Neuronal stem cell (in vitro differentiated cells): ENCODE measurements around the gene GPATCH4.

Source experiments
- DNase-seq: peaks from one replicate; pipeline ENCODE4 v3.0.0-alpha.2; 2013; ENCODE audit warnings: low spot score
- H2AFZ ChIP-seq: one replicate; pipeline ENCODE4 v1.6.1; 2013; ENCODE audit warnings: mild to moderate bottlenecking, low read length, inconsistent platforms
- H2AK5ac ChIP-seq: 2 replicates; pipeline ENCODE4 v1.6.1; 2013; ENCODE audit warnings: low read depth, mild to moderate bottlenecking, inconsistent platforms, low read length, moderate library complexity, mixed read lengths
- H2BK120ac ChIP-seq: 2 replicates; pipeline ENCODE4 v1.6.1; 2013; ENCODE audit warnings: low read depth, mild to moderate bottlenecking, inconsistent platforms, low read length, moderate library complexity, mixed read lengths
- H2BK12ac ChIP-seq: one replicate; pipeline ENCODE4 v1.6.1; 2013; ENCODE audit warnings: low read length, inconsistent platforms
- H2BK15ac ChIP-seq: 2 replicates; pipeline ENCODE4 v1.6.1; 2013; ENCODE audit warnings: mild to moderate bottlenecking, low read length, inconsistent platforms, mixed read lengths
- H2BK5ac ChIP-seq: one replicate; pipeline ENCODE4 v1.6.1; 2013; ENCODE audit warnings: inconsistent platforms, mild to moderate bottlenecking, low read length, moderate library complexity
- H3K14ac ChIP-seq: one replicate; pipeline ENCODE4 v1.6.1; 2013; ENCODE audit warnings: low read length, inconsistent platforms
- H3K18ac ChIP-seq: 2 replicates; pipeline ENCODE4 v1.6.1; 2013; ENCODE audit warnings: low read length, inconsistent platforms
- H3K23ac ChIP-seq: 2 replicates; pipeline ENCODE4 v1.6.1; 2013; ENCODE audit warnings: low read depth, mild to moderate bottlenecking, mixed read lengths, low read length, inconsistent platforms; ENCODE audit not compliant: poor library complexity
- H3K27ac ChIP-seq: replicated peaks from 3 replicates; pipeline ENCODE4 v1.5.1; 2013; ENCODE audit warnings: low read length, inconsistent platforms
- H3K27me3 ChIP-seq, 3 experiments: 2 replicates each; pipeline ENCODE4 v1.6.1; 2013; ENCODE audit warnings: low read length in 3 of 3, mild to moderate bottlenecking in 2 of 3, inconsistent platforms in 1 of 3, low read depth in 1 of 3, mixed read lengths in 1 of 3, moderate library complexity in 1 of 3; ENCODE audit not compliant: control insufficient read depth in 3 of 3, insufficient read depth in 3 of 3
- H3K36me3 ChIP-seq, 2 donors: replicated peaks in 1 of 2; 2 replicates each; pipeline ENCODE4 v1.6.1; 2013; ENCODE audit warnings: low read length in 2 of 2; ENCODE audit not compliant: control insufficient read depth in 2 of 2, insufficient read depth in 2 of 2
- H3K4ac ChIP-seq: 2 replicates; pipeline ENCODE4 v1.6.1; 2013; ENCODE audit warnings: inconsistent platforms, mild to moderate bottlenecking, low read length, moderate library complexity
- H3K4me1 ChIP-seq, 2 donors: 1 replicate in 1 of 2; 2 replicates in 1 of 2; pipeline ENCODE4 v1.6.1; 2013; ENCODE audit warnings: low read length in 2 of 2, low read depth in 1 of 2; ENCODE audit not compliant: control insufficient read depth in 2 of 2, insufficient read depth in 1 of 2
- H3K4me2 ChIP-seq: one replicate; pipeline ENCODE4 v1.6.1; 2013; ENCODE audit warnings: mild to moderate bottlenecking, low read length, inconsistent platforms; ENCODE audit not compliant: insufficient read depth, poor library complexity, severe bottlenecking
- H3K4me3 ChIP-seq, 2 donors: 2 replicates each; pipeline ENCODE4 v1.5.1; 2013; ENCODE audit warnings: low read length in 2 of 2, mild to moderate bottlenecking in 2 of 2, inconsistent platforms in 1 of 2, moderate library complexity in 1 of 2
- H3K79me1 ChIP-seq: one replicate; pipeline ENCODE4 v1.6.1; 2013; ENCODE audit warnings: low read depth, mild to moderate bottlenecking, inconsistent platforms, low read length, moderate library complexity
- H3K9ac ChIP-seq: one replicate; pipeline ENCODE4 v1.6.1; 2013; ENCODE audit warnings: mild to moderate bottlenecking, low read depth, low read length, inconsistent platforms; ENCODE audit not compliant: poor library complexity
- H3K9me3 ChIP-seq, 2 donors: replicated peaks in 1 of 2; 2 replicates each; pipeline versions ENCODE3 to v1.6.1; 2013; ENCODE audit warnings: low read length in 2 of 2, mild to moderate bottlenecking in 2 of 2, inconsistent platforms in 1 of 2, low read depth in 1 of 2, mixed read lengths in 1 of 2, moderate library complexity in 1 of 2; ENCODE audit not compliant: control insufficient read depth in 2 of 2, insufficient read depth in 1 of 2
- H4K8ac ChIP-seq: one replicate; pipeline ENCODE4 v1.6.1; 2013; ENCODE audit warnings: low read depth, mild to moderate bottlenecking, inconsistent platforms, low read length, moderate library complexity
- H4K91ac ChIP-seq: one replicate; pipeline ENCODE4 v1.6.1; 2013; ENCODE audit warnings: low read length, low read depth, mild to moderate bottlenecking, inconsistent platforms; ENCODE audit not compliant: poor library complexity
- WGBS, 2 donors: extraction: QIAGEN DNeasy Blood & Tissue Kit; methylation state at CpG; one replicate each; pipeline ENCODE4 v1.1.7; 2013; ENCODE audit warnings: missing lambda C conversion rate in 2 of 2, mixed read lengths in 1 of 2; ENCODE audit not compliant: insufficient read length in 2 of 2, insufficient replicate concordance in 1 of 2; ENCODE audit errors: extremely low coverage in 2 of 2; 5-methylcytosine and 5-hydroxymethylcytosine counted together

The GPATCH4 gene

DNA sequence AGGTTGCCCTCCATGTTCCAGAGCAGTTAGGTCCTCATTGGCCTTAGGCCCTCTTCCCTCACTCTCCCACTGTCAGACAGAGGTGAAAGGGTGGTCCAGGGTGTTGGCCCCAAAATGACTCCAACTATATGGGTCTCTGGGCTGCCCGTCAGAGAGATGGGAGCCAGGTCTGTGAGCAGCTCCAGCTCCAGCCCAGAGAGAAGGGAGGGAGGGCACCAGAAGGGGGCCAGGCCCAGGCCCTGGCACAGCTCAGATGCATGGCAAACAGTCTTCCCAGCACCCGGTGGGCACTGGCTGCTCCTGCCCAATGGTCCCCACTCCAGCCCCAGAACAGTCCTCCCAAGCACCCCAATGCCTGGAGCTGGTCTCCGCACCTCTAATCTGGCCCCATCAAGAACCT, 42.9 kb upstream of the GPATCH4 start:
- DNase-seq: no peak
- no CpG with 5 or more reads among the region's 3 CpGs for WGBS, 2 donors
- no peak overlapping the region for H3K4me2 ChIP-seq
- no peak overlapping the region for H3K14ac ChIP-seq
- no peak overlapping the region for H2BK12ac ChIP-seq
- H3K23ac ChIP-seq: no peak overlapping the region
- H3K4ac ChIP-seq: no peak overlapping the region
- H4K8ac ChIP-seq: no peak overlapping the region
- no peak overlapping the region for H3K27ac ChIP-seq
- no peak overlapping the region for H3K4me3 ChIP-seq
- peaks cover 10 to 83% (median 19%) of the 10 kb centered on the region in 3 experiments for H3K27me3 ChIP-seq
- H3K9ac ChIP-seq: peak overlapping the region; percentile 34
- H4K91ac ChIP-seq: no peak overlapping the region
- no peak overlapping the region for H2BK15ac ChIP-seq
- peaks cover 0 to 2% of the 10 kb centered on the region in 2 donors for H3K9me3 ChIP-seq
- H3K4me1 ChIP-seq: peaks cover 12 to 13% of the 10 kb centered on the region in 2 donors
- no peak overlapping the region for H3K18ac ChIP-seq
- H2AK5ac ChIP-seq: no peak overlapping the region
- H3K36me3 ChIP-seq: peaks cover 0 to 15% of the 10 kb centered on the region in 2 donors
- no peaks in the 10 kb centered on the region for H3K79me1 ChIP-seq
- H2BK120ac ChIP-seq: no peak overlapping the region
- no peak overlapping the region for H2AFZ ChIP-seq
- H2BK5ac ChIP-seq: no peak overlapping the region

- WGBS, 2 donors: no CpG with 5 or more reads among the region's 7 CpGs
- no peak overlapping the region for H2BK15ac ChIP-seq
- H2BK12ac ChIP-seq: no peak overlapping the region
- no peak overlapping the region for H2AK5ac ChIP-seq
- peaks cover 0 to 15% of the 10 kb centered on the region in 2 donors for H3K36me3 ChIP-seq
- no peak overlapping the region for H3K9ac ChIP-seq
- H3K18ac ChIP-seq: no peak overlapping the region
- no peak for DNase-seq
- H3K4me2 ChIP-seq: no peak overlapping the region
- no peaks in the 10 kb centered on the region for H3K79me1 ChIP-seq
- no peak overlapping the region for H2BK5ac ChIP-seq
- no peak overlapping the region for H3K14ac ChIP-seq
- H3K4me3 ChIP-seq: peak overlapping the region in 1 of 2 donors; percentile 29
- no peak overlapping the region for H3K4ac ChIP-seq
- H2BK120ac ChIP-seq: no peak overlapping the region
- H3K27me3 ChIP-seq: peaks cover 10 to 80% (median 22%) of the 10 kb centered on the region in 3 experiments
- H2AFZ ChIP-seq: no peak overlapping the region
- H3K23ac ChIP-seq: no peak overlapping the region
- peaks cover 12 to 13% of the 10 kb centered on the region in 2 donors for H3K4me1 ChIP-seq
- H4K91ac ChIP-seq: no peak overlapping the region
- H4K8ac ChIP-seq: no peak overlapping the region
- peaks cover 0 to 2% of the 10 kb centered on the region in 2 donors for H3K9me3 ChIP-seq
- H3K27ac ChIP-seq: no peak overlapping the region
These were observed 42.5 kb upstream of the GPATCH4 start for GRCh38 chr1:156643778-156644092.

DNA sequence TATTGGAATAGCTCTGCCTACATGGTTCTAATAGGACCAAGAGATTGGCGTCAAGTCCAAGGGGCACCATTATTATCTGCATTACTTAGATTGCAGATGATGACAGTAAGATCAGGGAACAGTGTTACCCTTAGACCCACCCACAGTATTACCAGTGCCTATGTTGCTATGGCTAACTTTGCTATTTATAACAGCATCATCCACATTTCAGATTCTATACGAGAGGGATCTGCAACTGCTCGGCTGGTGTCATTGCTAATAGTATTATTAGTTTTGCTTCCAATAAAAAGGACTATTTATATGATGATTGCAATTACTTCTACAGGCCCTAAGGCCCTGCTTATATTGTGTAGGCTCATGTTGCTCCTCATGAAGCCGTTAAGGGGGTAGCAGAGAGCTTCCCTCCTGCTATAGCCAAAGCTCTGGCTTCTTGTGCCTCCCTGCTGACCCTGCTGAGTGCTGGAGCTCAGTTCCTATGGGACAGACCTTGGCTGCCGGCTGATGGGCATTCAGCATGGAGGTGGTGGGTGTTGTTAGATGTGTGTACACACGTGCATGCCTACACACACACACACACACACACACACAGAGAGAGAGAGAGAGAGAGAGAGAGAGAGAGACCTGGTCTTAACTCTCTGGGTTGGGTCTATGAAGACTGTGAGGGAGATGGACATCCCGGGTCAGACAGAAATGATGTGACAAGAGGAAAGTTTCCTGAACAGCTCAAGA, 41.9 kb upstream of the GPATCH4 start:
- Histone ChIP-seq H2BK15ac (no peak overlapping the region), H3K27ac (no peak overlapping the region), H2BK120ac (no peak overlapping the region), H4K91ac (no peak overlapping the region), H2AFZ (no peak overlapping the region), H3K9ac (no peak overlapping the region), H3K79me1 (no peaks in the 10 kb centered on the region), H3K23ac (no peak overlapping the region), H3K4me2 (no peak overlapping the region), H3K18ac (no peak overlapping the region), H3K4me1 (peaks cover 12 to 13% of the 10 kb centered on the region in 2 donors), H4K8ac (no peak overlapping the region), H2BK12ac (no peak overlapping the region), H3K4ac (no peak overlapping the region), H3K36me3 (peaks cover 0 to 15% of the 10 kb centered on the region in 2 donors), H2AK5ac (no peak overlapping the region), H3K27me3 (peaks cover 10 to 75% (median 27%) of the 10 kb centered on the region in 3 experiments), H3K4me3 (no peak overlapping the region), H3K14ac (no peak overlapping the region), H2BK5ac (no peak overlapping the region), H3K9me3 (peaks cover 0 to 2% of the 10 kb centered on the region in 2 donors)
- no CpG with 5 or more reads among the region's 7 CpGs for WGBS, 2 donors
- DNase-seq: no peak

DNA sequence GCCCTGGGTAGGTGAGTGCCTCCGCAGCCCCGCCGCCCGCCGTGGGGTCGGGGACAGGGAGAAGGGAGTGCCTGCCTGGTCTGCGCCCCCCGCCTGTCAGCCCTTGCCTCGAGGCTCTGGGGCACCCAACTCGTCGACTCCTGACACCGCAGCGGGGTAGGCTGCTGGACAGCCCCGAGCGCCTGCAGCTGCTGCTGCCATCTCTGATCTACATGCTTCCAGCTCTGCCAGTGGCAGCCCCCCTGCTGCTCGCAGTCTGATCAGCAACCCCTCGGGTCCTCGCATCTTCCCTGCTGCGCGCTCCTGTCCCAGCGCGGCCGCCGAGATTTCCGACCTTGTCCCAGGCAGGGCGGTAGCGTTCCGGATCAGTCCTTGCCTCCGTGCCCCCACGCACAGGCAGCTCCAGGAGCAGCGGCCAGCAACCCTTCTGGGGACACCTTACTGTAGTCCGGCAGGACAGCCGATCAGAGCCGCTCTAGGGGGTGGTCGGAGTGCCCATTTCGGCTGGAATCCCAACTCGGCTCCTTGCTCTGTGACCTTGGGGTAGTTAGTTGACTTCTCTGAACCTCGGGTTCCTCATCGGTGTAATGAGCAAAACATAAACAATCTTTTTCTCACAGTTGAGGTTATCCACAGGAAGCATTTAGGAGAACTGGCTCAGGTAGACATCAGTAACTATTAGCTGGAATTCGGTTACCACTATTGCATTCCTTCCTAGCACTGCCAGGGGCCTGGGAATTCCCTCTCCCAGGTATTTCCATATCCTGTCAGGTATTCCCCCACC, 41.2 kb upstream of the GPATCH4 start:
- H3K9me3 ChIP-seq: no peaks in the 10 kb centered on the region
- H3K36me3 ChIP-seq: peaks cover 0 to 15% of the 10 kb centered on the region in 2 donors
- peak overlapping the region; percentile 57 for H2AK5ac ChIP-seq
- H2BK120ac ChIP-seq: no peak overlapping the region
- H2AFZ ChIP-seq: peak overlapping the region; percentile 78
- no peak overlapping the region for H4K8ac ChIP-seq
- H3K4ac ChIP-seq: no peak overlapping the region
- H3K4me1 ChIP-seq: peaks cover 13 to 14% of the 10 kb centered on the region in 2 donors
- peak overlapping the region; percentile 92 for H3K4me2 ChIP-seq
- no CpG with 5 or more reads among the region's 40 CpGs for WGBS, 2 donors
- peak overlapping the region; percentile 89 for H3K9ac ChIP-seq
- H4K91ac ChIP-seq: no peak overlapping the region
- H3K27me3 ChIP-seq: peaks cover 10 to 71% (median 31%) of the 10 kb centered on the region in 3 experiments
- H2BK5ac ChIP-seq: no peak overlapping the region
- peak overlapping the region; percentile 50 for H3K14ac ChIP-seq
- H3K79me1 ChIP-seq: no peaks in the 10 kb centered on the region
- peak overlapping the region; percentile 23 to 72 for H3K4me3 ChIP-seq
- peak overlapping the region; percentile 48 for H3K23ac ChIP-seq
- peak overlapping the region; percentile 77 for H2BK15ac ChIP-seq
- peak overlapping the region; percentile 86 for H2BK12ac ChIP-seq
- H3K27ac ChIP-seq: no peak overlapping the region
- DNase-seq: no peak
- peak overlapping the region; percentile 86 for H3K18ac ChIP-seq
